RWPE2 (cell line): ENCODE results near the gene SF1.
"Not testable (repeated sequence)": the region's sequence is repeated elsewhere in the genome, so short reads cannot be mapped to it uniquely, and the experiment has no call there.

Experiments
- ATAC-seq: fragments of 200-7000 bp; cut with Tn5 transposase; 3 replicates; pipeline ENCODE4 v1.9.1; 2021; ENCODE audit warnings: low read depth
- DNase-seq: peaks from one replicate; pipeline ENCODE4 v3.0.0-alpha.2; 2020; ENCODE audit warnings: low spot score
- H3K27ac ChIP-seq: fragments of 450-650 bp; 2 replicates; pipeline ENCODE4 v1.5.1; 2017; ENCODE audit warnings: mild to moderate bottlenecking; ENCODE audit not compliant: poor library complexity, severe bottlenecking
- H3K27me3 ChIP-seq: fragments of 250-450 bp; sonication (Bioruptor Pico); 2 replicates; pipeline ENCODE4 v1.5.1; 2021; ENCODE audit warnings: mild to moderate bottlenecking, moderate library complexity; ENCODE audit not compliant: insufficient read depth, poor library complexity, severe bottlenecking
- H3K36me3 ChIP-seq: fragments of 250-450 bp; sonication (Bioruptor Pico); 2 replicates; pipeline ENCODE4 v1.5.1; 2020; ENCODE audit warnings: low read depth, mild to moderate bottlenecking, moderate library complexity
- H3K4me1 ChIP-seq: fragments of 250-450 bp; sonication (Bioruptor Pico); 2 replicates; pipeline ENCODE4 v1.5.1; 2021; ENCODE audit warnings: mild to moderate bottlenecking, moderate library complexity; ENCODE audit not compliant: insufficient read depth, poor library complexity, severe bottlenecking
- H3K4me3 ChIP-seq: fragments of 250-450 bp; sonication (Bioruptor Pico); 2 replicates; pipeline ENCODE4 v1.5.1; 2021; ENCODE audit warnings: mild to moderate bottlenecking, moderate library complexity; ENCODE audit not compliant: severe bottlenecking
- H3K9me3 ChIP-seq: fragments of 250-450 bp; sonication (Bioruptor Pico); 2 replicates; pipeline ENCODE4 v1.5.1; 2021; ENCODE audit warnings: mild to moderate bottlenecking, moderate library complexity; ENCODE audit not compliant: severe bottlenecking
- TF ChIP-seq, protein P1 (sequence below): fragments of 450-650 bp; IDR thresholded peaks from one replicate; pipeline ENCODE4 v1.5.1; 2017; ENCODE audit warnings: mild to moderate bottlenecking, moderate library complexity; ENCODE audit not compliant: poor library complexity, severe bottlenecking

The SF1 gene

GRCh38 chr11:64823568-64824119, 45.3 kb upstream of the SF1 start:
- H3K27ac ChIP-seq = no peak overlapping the region
- H3K9me3 ChIP-seq = no peaks in the 10 kb centered on the region
- H3K4me3 ChIP-seq = no peak overlapping the region
- peaks cover 34% of the 10 kb centered on the region for H3K36me3 ChIP-seq
- H3K4me1 ChIP-seq = no peaks in the 10 kb centered on the region
- no peaks in the 10 kb centered on the region for H3K27me3 ChIP-seq
- ATAC-seq = no peak
- no peak for DNase-seq
- TF ChIP-seq, protein P1, sequence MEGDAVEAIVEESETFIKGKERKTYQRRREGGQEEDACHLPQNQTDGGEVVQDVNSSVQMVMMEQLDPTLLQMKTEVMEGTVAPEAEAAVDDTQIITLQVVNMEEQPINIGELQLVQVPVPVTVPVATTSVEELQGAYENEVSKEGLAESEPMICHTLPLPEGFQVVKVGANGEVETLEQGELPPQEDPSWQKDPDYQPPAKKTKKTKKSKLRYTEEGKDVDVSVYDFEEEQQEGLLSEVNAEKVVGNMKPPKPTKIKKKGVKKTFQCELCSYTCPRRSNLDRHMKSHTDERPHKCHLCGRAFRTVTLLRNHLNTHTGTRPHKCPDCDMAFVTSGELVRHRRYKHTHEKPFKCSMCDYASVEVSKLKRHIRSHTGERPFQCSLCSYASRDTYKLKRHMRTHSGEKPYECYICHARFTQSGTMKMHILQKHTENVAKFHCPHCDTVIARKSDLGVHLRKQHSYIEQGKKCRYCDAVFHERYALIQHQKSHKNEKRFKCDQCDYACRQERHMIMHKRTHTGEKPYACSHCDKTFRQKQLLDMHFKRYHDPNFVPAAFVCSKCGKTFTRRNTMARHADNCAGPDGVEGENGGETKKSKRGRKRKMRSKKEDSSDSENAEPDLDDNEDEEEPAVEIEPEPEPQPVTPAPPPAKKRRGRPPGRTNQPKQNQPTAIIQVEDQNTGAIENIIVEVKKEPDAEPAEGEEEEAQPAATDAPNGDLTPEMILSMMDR = no peak

GRCh38 chr11:64817476-64817875, 39.1 kb upstream of the SF1 start:
- Histone ChIP-seq H3K27me3 (no peaks in the 10 kb centered on the region), H3K27ac (no peak overlapping the region)
- TF ChIP-seq, protein P1 = no peak

GRCh38 chr11:64815433-64815832, 37.1 kb upstream of the SF1 start:
- H3K4me1 ChIP-seq, H3K27ac ChIP-seq, H3K27me3 ChIP-seq, H3K9me3 ChIP-seq, H3K4me3 ChIP-seq, H3K36me3 ChIP-seq, DNase-seq: not testable (repeated sequence)
- peak; percentile 17; the same call in 2 of the 3 replicates for ATAC-seq

More at GRCh38 chr11:64817476-64817875, 39.1 kb upstream of the SF1 start:
- Histone ChIP-seq H3K9me3 (no peaks in the 10 kb centered on the region), H3K4me1 (no peaks in the 10 kb centered on the region), H3K36me3 (no peaks in the 10 kb centered on the region), H3K4me3 (no peak overlapping the region)
- ATAC-seq (no peak), DNase-seq (no peak)

GRCh38 chr11:64814712-64815187, 36.4 kb upstream of the SF1 start:
- no peak overlapping the region for H3K27ac ChIP-seq
- TF ChIP-seq, protein P1 = no peak
- no peak for DNase-seq
- no peaks in the 10 kb centered on the region for H3K4me1 ChIP-seq
- no peaks in the 10 kb centered on the region for H3K9me3 ChIP-seq
- ATAC-seq = no peak
- no peak overlapping the region for H3K4me3 ChIP-seq
- no peaks in the 10 kb centered on the region for H3K27me3 ChIP-seq
- H3K36me3 ChIP-seq = no peaks in the 10 kb centered on the region

DNA sequence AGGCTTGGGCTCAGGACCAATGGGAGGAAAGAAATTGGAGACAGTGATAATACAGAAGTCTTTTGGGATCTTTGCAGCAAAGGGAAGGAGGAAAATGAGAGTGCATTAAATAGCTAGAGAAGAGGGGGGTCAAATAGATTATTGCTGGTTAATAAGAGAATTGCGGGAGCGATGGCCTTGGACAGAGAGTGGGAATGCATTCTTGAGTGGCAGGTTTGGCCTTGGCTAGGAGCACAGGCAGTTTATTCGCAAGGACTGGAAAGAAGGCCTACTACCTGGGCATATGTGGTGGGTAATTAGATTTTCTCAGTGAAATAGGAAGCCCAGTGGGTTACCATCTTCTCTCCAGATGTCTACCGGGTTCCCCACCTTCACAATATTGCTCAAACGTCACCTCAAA, 35.5 kb upstream of the SF1 start:
- H3K4me3 ChIP-seq = no peak overlapping the region
- no peaks in the 10 kb centered on the region for H3K27me3 ChIP-seq
- no peak for DNase-seq
- no peaks in the 10 kb centered on the region for H3K4me1 ChIP-seq
- no peaks in the 10 kb centered on the region for H3K9me3 ChIP-seq
- H3K27ac ChIP-seq = no peak overlapping the region
- TF ChIP-seq, protein P1 = no peak
- no peaks in the 10 kb centered on the region for H3K36me3 ChIP-seq
- ATAC-seq = no peak
